Nucleus accumbens (tissue), 56 donors: ENCODE measurements around the gene TNFRSF6B.

Source experiments
- DNase-seq, 56 donors: peaks; one replicate each; lab custom pipeline; 2025; lab: John Stamatoyannopoulos, UW

TNFRSF6B gene

GRCh38 chr20:63744574-63745423, 48.3 kb downstream of the TNFRSF6B start:
- no peak for DNase-seq

GRCh38 chr20:63745424-63745805, 49.0 kb downstream of the TNFRSF6B start:
- DNase-seq = no peak

GRCh38 chr20:63745961-63746731, 49.7 kb downstream of the TNFRSF6B start:
- DNase-seq = no peak

GRCh38 chr20:63746751-63747315, 50.4 kb downstream of the TNFRSF6B start:
- no peak for DNase-seq

- no peak for DNase-seq
These were observed 51.2 kb downstream of the TNFRSF6B start for GRCh38 chr20:63747622-63748069.
